Measurements from ENCODE around the gene SECTM1.

Gene SECTM1

DNA sequence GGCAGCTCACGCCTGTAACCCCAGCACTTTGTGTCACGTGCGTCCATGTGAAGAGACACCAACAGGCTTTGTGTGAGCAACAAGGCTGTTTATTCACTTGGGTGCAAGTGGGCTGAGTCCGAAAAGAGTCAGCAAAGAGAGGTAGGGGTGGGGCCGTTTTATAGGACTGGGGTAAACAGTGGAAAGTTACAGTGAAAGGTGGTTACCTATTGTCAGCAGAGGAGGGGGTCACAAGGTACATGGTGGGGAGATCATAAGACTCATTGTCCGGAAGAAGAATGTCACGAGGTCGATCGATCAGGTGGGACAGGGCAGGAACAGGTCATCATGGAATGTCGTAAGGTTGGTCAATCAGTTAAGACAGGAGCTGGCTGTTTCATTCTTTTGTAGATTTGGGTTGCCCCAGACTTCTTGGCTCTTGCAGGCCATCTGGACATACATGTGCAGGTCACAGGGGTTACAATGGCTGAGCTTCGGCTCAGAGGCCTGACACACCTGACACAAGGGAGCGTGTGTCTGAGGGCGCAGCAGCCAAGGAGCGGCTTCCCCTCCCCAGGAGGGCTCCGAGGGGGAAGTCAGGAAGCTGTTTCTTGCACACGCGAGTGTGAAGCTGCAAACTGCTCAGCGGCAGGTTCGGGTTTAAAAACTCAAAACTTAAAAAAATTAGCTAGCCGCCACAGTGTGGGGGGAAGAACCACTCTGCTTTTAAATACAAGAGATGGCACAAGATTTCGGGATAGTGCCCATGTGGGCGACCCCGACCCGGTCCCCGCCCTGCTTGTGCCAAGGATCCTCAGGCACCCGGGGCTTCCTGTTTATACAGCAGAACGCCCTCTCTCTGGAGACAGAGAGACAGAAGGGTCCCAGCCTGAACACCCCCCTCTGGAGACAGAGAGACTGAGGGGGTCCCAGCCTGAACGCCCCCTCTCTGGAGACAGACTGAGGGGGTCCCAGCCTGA, 13.1 kb upstream of the SECTM1 start:
- no peak for DNase-seq

DNA sequence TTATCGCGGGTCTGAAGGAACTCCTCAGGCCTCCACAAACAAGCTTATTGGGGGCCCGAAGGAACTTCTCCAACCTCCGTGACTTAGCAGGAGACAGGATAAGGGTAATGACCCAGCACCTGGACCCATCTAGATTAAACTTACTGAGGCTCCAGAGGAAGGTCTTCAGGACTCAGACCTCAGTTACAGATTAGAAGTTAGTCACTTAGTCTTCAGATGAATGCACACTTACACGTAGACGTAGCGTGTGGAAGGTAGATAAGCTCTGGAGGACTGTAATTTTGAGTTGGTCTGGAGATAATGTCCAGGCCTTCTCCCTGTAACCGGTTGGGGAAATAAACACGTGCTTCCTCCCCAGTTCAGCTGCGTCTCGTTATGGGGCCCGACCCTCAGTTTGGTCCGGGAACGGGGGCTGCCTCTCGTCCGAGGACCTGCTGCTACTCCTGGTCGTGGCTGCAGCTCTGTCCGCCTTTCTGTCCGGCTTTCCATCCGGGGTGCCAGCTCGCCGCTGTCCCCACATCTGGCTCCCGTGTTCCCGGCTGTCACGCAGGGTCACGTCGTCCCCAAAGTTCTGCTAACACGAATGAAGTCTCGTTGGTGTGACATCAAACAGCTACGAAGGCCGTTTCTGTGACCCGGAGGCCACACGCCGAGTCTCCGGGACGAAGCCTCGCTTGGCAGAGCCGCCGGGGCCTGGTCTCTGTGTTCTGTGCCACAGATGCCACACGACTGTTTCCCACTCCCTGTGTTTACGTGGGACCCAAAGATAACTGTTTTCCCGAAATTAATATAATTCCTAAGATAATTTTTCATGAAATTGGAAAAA, 11.8 kb upstream of the SECTM1 start:
- DNase-seq: no peak

- DNase-seq: no peak
Measured at GRCh38 chr17:82344175-82344907, 10.8 kb upstream of the SECTM1 start.

DNA sequence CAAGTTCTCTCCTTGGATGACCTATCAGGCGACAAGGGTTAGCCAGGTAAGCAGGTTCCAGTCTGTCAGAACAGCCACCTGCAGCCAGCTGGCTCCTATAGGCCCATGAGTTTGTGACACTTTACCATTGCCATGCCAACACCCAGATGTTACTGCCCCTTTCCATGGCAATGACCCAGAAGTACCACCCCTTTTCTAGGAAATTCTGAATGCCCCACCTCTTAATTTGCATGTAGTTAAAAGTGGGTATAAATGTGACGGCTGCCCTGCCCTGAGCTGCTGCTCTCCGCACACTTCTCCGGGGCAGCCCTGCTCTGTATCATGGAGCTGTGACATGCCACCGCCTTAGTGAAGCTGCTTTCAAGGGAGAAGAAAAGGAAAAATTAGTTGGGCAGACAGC, 10.0 kb upstream of the SECTM1 start:
- no peak for DNase-seq

GRCh38 chr17:82342361-82343079, 9.0 kb upstream of the SECTM1 start:
- DNase-seq: no peak

- DNase-seq: no peak
Measured at GRCh38 chr17:82339634-82340580, 6.3 kb upstream of the SECTM1 start.

GRCh38 chr17:82338858-82339633, 5.5 kb upstream of the SECTM1 start:
- DNase-seq: peak; percentile 61

- no peak for DNase-seq
Measured at GRCh38 chr17:82334622-82335394, 1.2 kb upstream of the SECTM1 start.

- DNase-seq: no peak
Measured at GRCh38 chr17:82334204-82334621, 647 bp upstream of the SECTM1 start.

GRCh38 chr17:82332669-82333278, 792 bp downstream of the SECTM1 start:
- no peak for DNase-seq

DNA sequence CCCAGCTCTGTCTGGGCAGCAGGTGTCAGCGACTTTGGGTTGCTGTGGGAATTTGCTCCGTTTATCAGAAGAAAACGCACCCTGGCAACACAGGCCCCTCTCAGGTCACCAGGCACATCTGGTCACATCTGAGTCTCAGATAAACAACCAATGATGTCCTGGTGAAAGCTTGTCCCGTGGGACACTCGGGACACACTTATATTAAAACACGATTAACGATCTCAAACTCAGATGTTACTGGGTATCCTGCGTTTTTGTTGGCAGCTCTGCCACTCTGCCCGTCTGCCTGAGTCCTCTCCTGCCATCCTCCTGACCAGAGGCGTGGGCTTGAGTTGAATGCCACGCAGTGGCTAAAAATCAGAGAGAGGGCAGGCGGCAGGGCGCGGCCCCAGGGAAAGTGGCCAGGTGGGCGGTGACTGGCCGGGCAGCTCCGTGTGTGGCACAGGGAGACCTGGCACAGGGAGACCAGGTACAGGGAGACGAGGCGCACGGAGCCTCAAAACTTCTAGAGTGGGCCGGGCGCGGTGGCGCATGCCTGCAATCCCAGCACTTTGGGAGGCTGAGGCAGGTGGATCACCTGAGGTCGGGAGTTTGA, 2.1 kb downstream of the SECTM1 start:
- no peak for DNase-seq

GRCh38 chr17:82330322-82331239, 3.0 kb downstream of the SECTM1 start:
- DNase-seq: peak; percentile 81

- no peak for DNase-seq
Measured at GRCh38 chr17:82329683-82330321, 3.8 kb downstream of the SECTM1 start.

DNA sequence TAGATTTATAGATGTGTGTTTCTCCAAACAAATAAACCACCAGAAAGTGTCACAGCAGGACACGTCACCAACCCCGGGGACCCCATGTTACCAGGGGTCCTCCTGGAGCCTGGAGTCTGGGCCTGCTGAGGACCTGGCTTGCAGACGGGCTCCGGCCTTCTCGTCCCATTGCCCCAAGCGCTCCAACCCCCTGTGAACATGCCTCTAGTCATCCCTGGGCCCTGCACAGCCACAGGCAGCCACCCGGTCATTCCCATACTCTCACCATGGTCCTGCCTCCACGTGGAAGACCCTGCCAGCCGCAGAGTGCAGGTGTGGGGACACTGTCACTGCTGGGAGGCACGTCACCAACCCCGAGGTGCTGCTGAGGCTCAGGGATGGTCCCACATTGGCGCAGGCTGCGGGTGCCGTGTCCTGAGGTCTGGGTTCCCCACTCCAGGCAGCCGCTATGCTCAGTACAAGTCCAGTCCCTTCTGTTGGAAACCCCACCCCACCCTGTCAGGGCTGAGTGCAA, 4.5 kb downstream of the SECTM1 start:
- DNase-seq: no peak

DNA sequence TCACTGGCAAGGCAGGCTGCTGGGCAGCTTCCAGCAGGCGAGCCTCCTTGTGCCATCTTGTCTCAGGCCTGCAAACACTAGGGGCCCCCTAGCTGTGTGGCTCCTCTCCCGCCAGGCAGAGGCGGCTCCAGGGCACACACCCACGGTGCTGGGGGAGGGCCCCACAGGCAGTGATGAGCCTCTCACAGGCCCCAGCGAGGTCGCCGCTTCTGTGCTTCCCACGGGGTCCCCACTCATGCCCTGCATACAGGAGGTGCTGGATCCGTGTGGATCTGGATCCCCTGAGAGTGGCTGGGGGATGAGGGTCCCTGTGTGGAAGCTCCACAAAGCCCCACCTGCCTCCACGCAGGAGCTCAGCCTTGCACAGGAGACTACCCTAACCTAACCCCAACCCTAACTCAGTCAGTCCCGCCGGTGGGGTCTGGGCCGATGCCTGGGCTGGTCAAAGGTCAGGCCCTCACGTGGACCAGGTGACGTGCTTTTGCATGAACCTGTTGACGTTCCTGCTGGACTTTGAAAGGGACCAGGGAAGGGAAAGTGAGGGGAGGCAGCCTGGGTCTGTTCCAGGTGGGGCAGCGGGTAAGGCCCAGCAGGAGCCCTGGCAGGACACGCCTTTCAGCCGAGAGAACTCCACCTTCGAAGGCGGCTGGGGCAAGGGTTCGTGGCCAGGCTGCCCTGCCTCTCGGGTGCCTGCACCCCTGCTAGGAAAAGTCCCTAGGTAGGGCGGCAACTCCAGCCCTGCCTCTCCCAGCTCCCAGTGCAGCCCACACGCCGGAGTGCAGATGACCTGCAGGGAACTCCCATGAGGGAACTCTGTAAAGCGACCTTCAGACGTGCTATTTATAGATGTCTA, 5.2 kb downstream of the SECTM1 start:
- no peak for DNase-seq

DNA sequence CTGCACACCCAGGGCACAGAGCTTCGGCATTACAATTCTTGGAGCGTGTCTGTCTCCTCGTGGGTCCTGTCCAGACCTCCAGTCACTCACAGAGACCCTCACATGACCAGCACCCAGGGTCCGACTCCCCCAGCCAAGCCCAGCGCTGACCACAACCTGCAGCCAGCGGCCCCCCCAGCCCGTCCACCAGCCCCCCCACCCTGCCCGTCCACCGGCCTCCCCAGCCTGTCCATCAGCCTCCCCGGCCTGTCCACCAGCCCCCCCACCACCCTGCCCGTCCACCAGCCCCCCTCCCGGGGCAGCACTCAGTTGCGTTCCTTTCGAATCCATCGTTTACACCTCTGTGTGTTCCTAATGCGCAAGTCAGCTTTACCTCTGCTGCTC, 5.8 kb downstream of the SECTM1 start:
- no peak for DNase-seq

Data from left hindlimb (tissue), 1 donor.